H1 (cell line): ENCODE results near the gene MFSD2A. TPM values are rescaled to one million over a fixed set of nuclear protein-coding genes. Genes with fewer than 3 reads are reported as not detected.
A peak's percentile ranks its signal among the peaks of the same experiment; 100 is the strongest.

ENCODE experiments used
- CTCF ChIA-PET: fragments of 300-600 bp; sonication (Branson Sonifier 250); formaldehyde crosslinking; loops from one replicate; lab custom pipeline; 2021; ENCODE audit not compliant: partially characterized antibody; lab: Charles Lee
- POLR2A ChIA-PET: fragments of 300-600 bp; sonication (Branson Sonifier 250); formaldehyde crosslinking; loops from one replicate; lab custom pipeline; 2021; ENCODE audit warnings: inconsistent platforms; ENCODE audit not compliant: partially characterized antibody; lab: Charles Lee
- DNase-seq, 2 experiments: peaks; one replicate each; pipeline versions ENCODE4 v3.0.0 to v3.0.0-alpha.2; 2010 to 2022; ENCODE audit warnings: low spot score in 2 of 2, low read depth in 1 of 2, mixed read lengths in 1 of 2
- FAIRE-seq: peaks from 2 replicates; lab custom pipeline; 2011; peaks lifted over from hg19 to GRCh38; lab: Jason Lieb, UNC
- H2AFZ ChIP-seq: 2 replicates; pipeline ENCODE4 v1.8.1; 2012; ENCODE audit warnings: low read length, inconsistent platforms
- H2AK5ac ChIP-seq: 2 replicates; pipeline ENCODE4 v1.6.1; 2013; ENCODE audit warnings: low read depth, low read length
- H2BK120ac ChIP-seq: replicated peaks from 2 replicates; pipeline ENCODE3; 2013; ENCODE audit warnings: low read depth, low read length, inconsistent platforms
- H2BK12ac ChIP-seq: 2 replicates; pipeline ENCODE4 v1.6.1; 2013; ENCODE audit warnings: low read depth, low read length
- H2BK15ac ChIP-seq: 2 replicates; pipeline ENCODE4 v1.6.1; 2013; ENCODE audit warnings: low read length
- H2BK20ac ChIP-seq: 2 replicates; pipeline ENCODE4 v1.6.1; 2013; ENCODE audit warnings: low read length
- H2BK5ac ChIP-seq: 2 replicates; pipeline ENCODE4 v1.6.1; 2013; ENCODE audit warnings: low read depth, low read length
- H3K14ac ChIP-seq: 2 replicates; pipeline ENCODE4 v1.6.1; 2013; ENCODE audit warnings: inconsistent platforms; ENCODE audit not compliant: insufficient read length
- H3K18ac ChIP-seq: 2 replicates; pipeline ENCODE4 v1.6.1; 2013; ENCODE audit warnings: low read length; ENCODE audit errors: extremely low read depth
- H3K23ac ChIP-seq: 2 replicates; pipeline ENCODE4 v1.6.1; 2013; ENCODE audit warnings: inconsistent platforms; ENCODE audit not compliant: insufficient read length
- H3K23me2 ChIP-seq: 2 replicates; pipeline ENCODE4 v1.6.1; 2013; ENCODE audit warnings: low read depth, low read length
- H3K27ac ChIP-seq: 2 replicates; pipeline ENCODE4 v1.6.1; 2011; ENCODE audit warnings: low read depth, low read length, inconsistent platforms
- H3K27me3 ChIP-seq, 4 experiments: replicated peaks in 1 of 4; 1 replicate in 1 of 4; 2 replicates in 3 of 4; pipeline versions ENCODE4 v1.6.1 to v1.8.1; 2011 to 2013; ENCODE audit warnings: low read length in 3 of 4, mild to moderate bottlenecking in 3 of 4, inconsistent platforms in 2 of 4, mixed read lengths in 2 of 4, moderate library complexity in 1 of 4; ENCODE audit not compliant: control insufficient read depth in 3 of 4, insufficient read depth in 3 of 4; ENCODE audit errors: extremely low read depth in 1 of 4
- H3K36me3 ChIP-seq, 4 experiments: 2 replicates each; pipeline versions ENCODE4 v1.6.1 to v1.8.1; 2011 to 2013; ENCODE audit warnings: mild to moderate bottlenecking in 4 of 4, low read length in 3 of 4, moderate library complexity in 2 of 4, control low read depth in 1 of 4, inconsistent platforms in 1 of 4; ENCODE audit not compliant: insufficient read depth in 4 of 4, control insufficient read depth in 2 of 4
- H3K4ac ChIP-seq: replicated peaks from 2 replicates; pipeline ENCODE3; 2013; ENCODE audit warnings: low read length, low read depth, mixed read lengths, inconsistent platforms; ENCODE audit not compliant: insufficient read length
- H3K4me1 ChIP-seq, 4 experiments: replicated peaks in 1 of 4; 1 replicate in 1 of 4; 2 replicates in 3 of 4; pipeline versions ENCODE4 v1.6.1 to v1.8.1; 2011 to 2013; ENCODE audit warnings: low read length in 3 of 4, inconsistent platforms in 2 of 4, mixed read lengths in 1 of 4; ENCODE audit not compliant: insufficient read depth in 4 of 4, control insufficient read depth in 3 of 4
- H3K4me2 ChIP-seq, 2 experiments: 2 replicates each; pipeline versions ENCODE4 v1.6.1 to v1.8.1; 2011 to 2013; ENCODE audit warnings: low read depth in 2 of 2, low read length in 2 of 2, control low read depth in 1 of 2, inconsistent platforms in 1 of 2, mild to moderate bottlenecking in 1 of 2; ENCODE audit not compliant: insufficient read depth in 1 of 2
- H3K4me3 ChIP-seq, 4 experiments: fragments of 200-600, 300-600 bp in 1 of 4; sonication (generic), shearing (Covaris generic), sonication (Bioruptor Twin) in 1 of 4; 2 replicates each; pipeline versions ENCODE4 v1.5.1 to v1.8.1; 2011 to 2016; ENCODE audit warnings: low read length in 4 of 4, low read depth in 3 of 4, control low read depth in 2 of 4, inconsistent platforms in 2 of 4, mild to moderate bottlenecking in 2 of 4, mixed read lengths in 1 of 4, moderate library complexity in 1 of 4; ENCODE audit not compliant: insufficient read depth in 2 of 4; ENCODE audit errors: extremely low read depth in 1 of 4
- H3K56ac ChIP-seq: replicated peaks from 2 replicates; pipeline ENCODE3; 2013; ENCODE audit warnings: low read depth, mild to moderate bottlenecking, mixed read lengths, low read length, inconsistent platforms; ENCODE audit not compliant: insufficient read length
- H3K79me1 ChIP-seq: 2 replicates; pipeline ENCODE4 v1.6.1; 2013; ENCODE audit warnings: low read depth, low read length, control low read depth
- H3K79me2 ChIP-seq, 2 experiments: 2 replicates each; pipeline versions ENCODE4 v1.6.1 to v1.8.1; 2012 to 2013; ENCODE audit warnings: low read length in 2 of 2, mild to moderate bottlenecking in 2 of 2, inconsistent platforms in 1 of 2; ENCODE audit not compliant: insufficient read depth in 2 of 2, control insufficient read depth in 1 of 2
- H3K9ac ChIP-seq, 4 experiments: replicated peaks in 1 of 4; 1 replicate in 1 of 4; 2 replicates in 3 of 4; pipeline versions ENCODE4 v1.6.1 to v1.8.1; 2011 to 2013; ENCODE audit warnings: low read depth in 3 of 4, low read length in 3 of 4, control low read depth in 2 of 4, mild to moderate bottlenecking in 2 of 4, moderate library complexity in 2 of 4, inconsistent platforms in 1 of 4; ENCODE audit errors: extremely low read depth in 1 of 4
- H3K9me3 ChIP-seq, 2 experiments: 2 replicates each; pipeline versions ENCODE4 v1.6.1 to v1.8.1; 2012 to 2013; ENCODE audit warnings: mild to moderate bottlenecking in 2 of 2, moderate library complexity in 2 of 2, control low read depth in 1 of 2, inconsistent platforms in 1 of 2, low read depth in 1 of 2, low read length in 1 of 2, mixed read lengths in 1 of 2; ENCODE audit not compliant: insufficient read depth in 2 of 2
- H4K20me1 ChIP-seq, 2 experiments: replicated peaks in 1 of 2; 2 replicates each; pipeline versions ENCODE3 to v1.8.1; 2011 to 2013; ENCODE audit warnings: inconsistent platforms in 2 of 2, low read length in 2 of 2, mild to moderate bottlenecking in 1 of 2; ENCODE audit not compliant: insufficient read depth in 2 of 2, control insufficient read depth in 1 of 2
- H4K5ac ChIP-seq: 2 replicates; pipeline ENCODE4 v1.6.1; 2013; ENCODE audit warnings: low read length, low read depth, mixed read lengths, inconsistent platforms; ENCODE audit not compliant: insufficient read length
- H4K8ac ChIP-seq: 2 replicates; pipeline ENCODE4 v1.8.0; 2013; ENCODE audit warnings: mild to moderate bottlenecking, moderate library complexity, low read length, inconsistent platforms; ENCODE audit not compliant: insufficient read depth; ENCODE audit errors: extremely low read depth
- H4K91ac ChIP-seq: replicated peaks from 2 replicates; pipeline ENCODE3; 2013; ENCODE audit warnings: low read length, mixed read lengths, inconsistent platforms; ENCODE audit not compliant: insufficient read length
- BRCA1 ChIP-seq: IDR thresholded peaks from 2 replicates; pipeline ENCODE4 v1.6.1; 2012; ENCODE audit warnings: low read depth, low read length, improper control_type of control experiment
- YY1 ChIP-seq: IDR thresholded peaks from 2 replicates; pipeline ENCODE4 v1.6.1; 2011; ENCODE audit warnings: low read depth, mild to moderate bottlenecking, low read length
- WGBS, 2 experiments: shearing (Covaris generic) in 1 of 2; methylation state at CpG; one replicate each; pipeline versions ENCODE4 v1.1.6 to v1.1.7; 2013 to 2015; ENCODE audit warnings: low lambda C conversion rate in 2 of 2, mixed read lengths in 2 of 2, inconsistent platforms in 1 of 2, low coverage in 1 of 2, missing lambda C conversion rate in 1 of 2; ENCODE audit not compliant: insufficient replicate concordance in 2 of 2, insufficient coverage in 1 of 2, insufficient read length in 1 of 2; ENCODE audit errors: extremely low coverage in 1 of 2, missing lambda C conversion rate in 1 of 2; 5-methylcytosine and 5-hydroxymethylcytosine counted together
- polyA plus RNA-seq, 7 experiments: library from polyadenylated mRNA; depleted of rRNA in 3 of 7; stranded (reverse) in 5 of 7; unstranded in 2 of 7; fragments of >200 nt in 5 of 7; fragments of 200-250 nt in 2 of 7; gene quantifications; 1 replicate in 5 of 7; 2 replicates in 1 of 7; 4 replicates in 1 of 7; pipeline versions ENCODE4 v1.2.1 to v1.2.3, GENCODE V29; 2011 to 2013; ENCODE audit warnings: missing spikeins in 2 of 7, mixed read lengths in 2 of 7
- total RNA-seq: library from RNA; stranded (reverse); fragmentation: NEBNext Ultra II Directional; extraction: Animal tissue kit (Norgen Biotek cat#: 25700); gene quantifications from 2 replicates; pipeline ENCODE4 v1.2.1, GENCODE V29; 2021

The MFSD2A gene
- total and polyA plus RNA-seq, 2 of the 8 experiments (the other 6 are each of a cell fraction or from before 2014, with no cell fraction given), result 18.3 to 25.9 TPM

DNA sequence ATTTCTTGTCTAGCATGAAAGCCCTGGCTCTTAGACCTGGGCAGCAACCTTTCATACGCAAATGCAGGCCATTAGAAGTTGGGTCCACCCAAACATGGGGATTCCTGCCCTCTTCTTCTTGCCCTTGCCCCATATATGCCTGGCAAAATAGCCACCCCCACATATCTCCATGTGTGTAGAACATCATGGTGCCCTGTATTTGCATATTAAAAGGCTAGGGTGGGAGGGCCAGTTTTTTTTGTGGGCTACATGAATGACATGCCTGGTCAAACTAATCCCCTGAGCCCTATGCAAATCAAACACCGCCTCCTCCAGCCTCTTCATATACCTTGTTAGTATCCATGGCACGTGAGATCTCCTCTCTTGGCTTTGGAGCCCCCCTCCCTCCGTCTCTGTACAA is 24.7 kb downstream of the MFSD2A start:
- H3K14ac ChIP-seq, result no peak overlapping the region
- H3K79me2 ChIP-seq, result no peaks in the 10 kb centered on the region
- no peak for FAIRE-seq
- no peak overlapping the region for H4K91ac ChIP-seq
- CTCF ChIA-PET, result interaction anchor here (0.8 to 3.4 kb wide), 2 partner anchors 15 to 60 kb away, joined by 3 to 10 read pairs; no protein-coding TSS in a partner anchor
- H2BK20ac ChIP-seq, result no peak overlapping the region
- no peaks in the 10 kb centered on the region for H3K79me1 ChIP-seq
- no peaks in the 10 kb centered on the region for H3K23me2 ChIP-seq
- no peak overlapping the region for H4K5ac ChIP-seq
- POLR2A ChIA-PET, result interaction anchor here (0.6 to 1.0 kb wide), 4 partner anchors 23 to 99 kb away, joined by 3 read pairs; partner anchors contain the start of gene CAP1
- H3K9me3 ChIP-seq, result 0 out of 4 replicates have a peak, but pooled peaks cover 0 to 5% of the 10 kb centered on the region in 2 experiments
- H4K20me1 ChIP-seq, result no peaks in the 10 kb centered on the region
- H3K27me3 ChIP-seq, result no peaks in the 10 kb centered on the region
- TF ChIP-seq YY1 (0 out of 2 replicates have a peak, but pooled peaks have one; percentile 41), BRCA1 (no peak)
- TF ChIP-seq, all 59 proteins: peak for 1
- no peak for DNase-seq
- no peak overlapping the region for H2BK15ac ChIP-seq
- H2BK12ac ChIP-seq, result no peak overlapping the region
- peaks cover 0 to 10% (median 4%) of the 10 kb centered on the region in 4 experiments; a peak in 5 of 7 replicates for H3K4me1 ChIP-seq
- H3K4me2 ChIP-seq, result peak overlapping the region; percentile 21 to 29; a peak in 1 of 4 replicates
- no peak overlapping the region for H3K9ac ChIP-seq
- 39% methylated on average over 4 of the region's 4 CpGs; no CpG with 5 or more reads in 1 of the 2 experiments for WGBS, 2 experiments
- H3K36me3 ChIP-seq, result no peaks in the 10 kb centered on the region
- H2BK120ac ChIP-seq, result no peak overlapping the region
- H3K18ac ChIP-seq, result no peak overlapping the region
- H4K8ac ChIP-seq, result no peak overlapping the region
- no peak overlapping the region for H3K27ac ChIP-seq
- H3K4me3 ChIP-seq, result no peak overlapping the region
- no peak overlapping the region for H3K4ac ChIP-seq
- no peak overlapping the region for H3K23ac ChIP-seq
- H2AFZ ChIP-seq, result no peak overlapping the region
- no peak overlapping the region for H2AK5ac ChIP-seq
- H2BK5ac ChIP-seq, result 0 out of 2 replicates have a peak overlapping the region, but pooled peaks have one; percentile 32
- no peak overlapping the region for H3K56ac ChIP-seq
